Gastrocnemius medialis (tissue), 4 donors: ENCODE results near the gene TTC39B.

Experiments used
- CTCF ChIP-seq, 5 experiments: fragments of 450-650 bp in 3 of 5; fragments of 200-600 bp in 2 of 5; sonication (generic) in 2 of 5; IDR thresholded peaks in 4 of 5; conservative IDR thresholded peaks in 1 of 5; 1 replicate in 4 of 5; 2 replicates in 1 of 5; pipeline ENCODE4 v1.5.1; 2016 to 2019; ENCODE audit warnings: antibody characterized with exemption in 5 of 5, mild to moderate bottlenecking in 3 of 5, moderate library complexity in 3 of 5
- POLR2A ChIP-seq, 2 donors: fragments of 450-650 bp; IDR thresholded peaks; one replicate each; pipeline ENCODE4 v1.6.1; 2017; ENCODE audit warnings: antibody characterized with exemption in 2 of 2, mild to moderate bottlenecking in 2 of 2, moderate library complexity in 2 of 2

- TF ChIP-seq CTCF (IDR thresholded peaks at IDR 0.05 in 4 of 5, conservative IDR thresholded peaks at IDR 0.05 in 1 of 5) (no peak), POLR2A (IDR thresholded peaks at IDR 0.05) (no peak)
Measured at GRCh38 chr9:15268782-15269181, 38.2 kb downstream of the TTC39B start.
